Endothelial cell of umbilical vein (primary cell): ENCODE results near the gene CLIP1. TPM values are rescaled to one million over a fixed set of nuclear protein-coding genes. Genes with fewer than 3 reads are reported as not detected.

Experiments
- BruUV-seq: library from RNA; stranded (reverse); fragments of 400-500 nt; replicated peaks from 2 replicates; lab custom pipeline; 2021; lab: Mats Ljungman, UMichigan
- CTCF ChIA-PET: fragments of 300-600, 350-600 bp; sonication (Branson Sonifier 250); formaldehyde crosslinking; loops from one replicate; lab custom pipeline; 2021; ENCODE audit warnings: antibody characterized with exemption, inconsistent platforms; lab: Charles Lee
- POLR2A ChIA-PET: fragments of 300-600, 350-600 bp; sonication (Branson Sonifier 250); formaldehyde crosslinking; loops from one replicate; lab custom pipeline; 2021; ENCODE audit warnings: antibody characterized with exemption, inconsistent platforms; lab: Charles Lee
- DNase-seq: peaks from one replicate; pipeline ENCODE4 v3.0.0-alpha.2; 2011; ENCODE audit warnings: low read depth, low spot score
- FAIRE-seq: peaks from 2 replicates; lab custom pipeline; 2011; peaks lifted over from hg19 to GRCh38; lab: Jason Lieb, UNC
- H2AFZ ChIP-seq: 2 replicates; pipeline ENCODE4 v1.6.0; 2012; ENCODE audit warnings: low read depth, low read length, control low read depth, inconsistent platforms
- H3K27ac ChIP-seq: 2 replicates; pipeline ENCODE4 v1.5.1; 2011; ENCODE audit warnings: low read depth, mild to moderate bottlenecking, control low read depth, low read length, moderate library complexity; ENCODE audit not compliant: insufficient read depth
- H3K27me3 ChIP-seq, 2 experiments: 2 replicates each; pipeline versions ENCODE4 v1.6.0 to v1.6.1; 2011; ENCODE audit warnings: low read length in 2 of 2, mixed read lengths in 1 of 2; ENCODE audit not compliant: control insufficient read depth in 2 of 2, insufficient read depth in 2 of 2
- H3K36me3 ChIP-seq, 2 experiments: 2 replicates in 1 of 2; 3 replicates in 1 of 2; pipeline ENCODE4 v1.5.1; 2011; ENCODE audit warnings: low read length in 2 of 2, mild to moderate bottlenecking in 1 of 2, moderate library complexity in 1 of 2; ENCODE audit not compliant: control insufficient read depth in 2 of 2, insufficient read depth in 2 of 2; ENCODE audit errors: extremely low read depth in 1 of 2
- H3K4me1 ChIP-seq: 3 replicates; pipeline ENCODE4 v1.5.1; 2011; ENCODE audit warnings: mild to moderate bottlenecking, low read length; ENCODE audit not compliant: control insufficient read depth, insufficient read depth; ENCODE audit errors: extremely low read depth
- H3K4me2 ChIP-seq: 2 replicates; pipeline ENCODE4 v1.6.1; 2011; ENCODE audit warnings: low read length, control low read depth, mixed read lengths; ENCODE audit not compliant: insufficient read depth
- H3K4me3 ChIP-seq, 3 experiments: fragments of 200-600 bp in 1 of 3; sonication (generic), shearing (Covaris generic) in 1 of 3; replicated peaks in 1 of 3; 2 replicates each; pipeline ENCODE4 v1.5.1; 2011 to 2016; ENCODE audit warnings: control low read depth in 3 of 3, low read length in 3 of 3, mild to moderate bottlenecking in 2 of 3, inconsistent platforms in 1 of 3, low read depth in 1 of 3, moderate library complexity in 1 of 3; ENCODE audit not compliant: insufficient read depth in 1 of 3
- H3K79me2 ChIP-seq: 2 replicates; pipeline ENCODE4 v1.6.0; 2012; ENCODE audit warnings: low read length, inconsistent platforms; ENCODE audit not compliant: control insufficient read depth, insufficient read depth
- H3K9ac ChIP-seq: replicated peaks from 2 replicates; pipeline ENCODE3; 2011; ENCODE audit warnings: low read length, control low read depth; ENCODE audit not compliant: insufficient read depth; ENCODE audit errors: extremely low read depth
- H3K9me1 ChIP-seq: replicated peaks from 3 replicates; pipeline ENCODE4 v1.6.0; 2011; ENCODE audit warnings: mild to moderate bottlenecking, low read length; ENCODE audit not compliant: control insufficient read depth, insufficient read depth; ENCODE audit errors: extremely low read depth
- H3K9me3 ChIP-seq: replicated peaks from 2 replicates; pipeline ENCODE4 v1.5.1; 2012; ENCODE audit warnings: low read length, inconsistent platforms; ENCODE audit not compliant: control insufficient read depth, insufficient read depth
- H4K20me1 ChIP-seq: replicated peaks from 2 replicates; pipeline ENCODE3; 2011; ENCODE audit warnings: mild to moderate bottlenecking, low read length; ENCODE audit not compliant: control insufficient read depth, insufficient read depth; ENCODE audit errors: extremely low read depth
- FOS ChIP-seq: IDR thresholded peaks from 2 replicates; pipeline ENCODE4 v1.6.1; 2011; ENCODE audit warnings: mild to moderate bottlenecking, low read length, moderate library complexity, borderline replicate concordance; ENCODE audit not compliant: insufficient read depth
- GATA2 ChIP-seq: IDR thresholded peaks from 2 replicates; pipeline ENCODE4 v1.7.0; 2011; ENCODE audit warnings: low read depth, mild to moderate bottlenecking, moderate library complexity, mixed read lengths, low read length; ENCODE audit not compliant: insufficient read length, insufficient read depth
- JUN ChIP-seq: IDR thresholded peaks from 2 replicates; pipeline ENCODE4 v1.6.1; 2011; ENCODE audit warnings: borderline replicate concordance, low read depth; ENCODE audit not compliant: insufficient read length, insufficient read depth
- MYC ChIP-seq: IDR thresholded peaks from one replicate; pipeline ENCODE4 v1.6.1; 2011; ENCODE audit warnings: mild to moderate bottlenecking, low read depth, low read length
- POLR2A ChIP-seq: IDR thresholded peaks from 2 replicates; pipeline ENCODE4 v1.6.1; 2012; ENCODE audit warnings: low read depth, mild to moderate bottlenecking, control low read depth, low read length
- POLR2AphosphoS5 ChIP-seq: IDR thresholded peaks from 2 replicates; pipeline ENCODE4 v1.6.1; 2012; ENCODE audit warnings: low read depth, mild to moderate bottlenecking, control low read depth, low read length, moderate library complexity; ENCODE audit not compliant: insufficient read depth
- dilution Hi-C: fragments of 300-500 bp; cut with MboI; formaldehyde crosslinking; loops from one replicate; pipeline ENCODE4 v1.15.0; 2019; ENCODE audit warnings: low sequenced_read_pairs; ENCODE audit not compliant: extremely low pct_ligation_motif_present
- intact Hi-C: fragments of 100-400 bp; cut with micrococcal nuclease; formaldehyde crosslinking; loops from one replicate; pipeline ENCODE4 v1.10.0; 2022
- polyA plus RNA-seq, 4 experiments: library from polyadenylated mRNA; depleted of rRNA in 3 of 4; stranded (reverse) in 3 of 4; unstranded in 1 of 4; fragments of >200 nt; gene quantifications; 2 replicates each; pipeline versions ENCODE4 v1.2.1 to v1.2.3, GENCODE V29; 2011 to 2012; ENCODE audit warnings: missing spikeins in 1 of 4
- total RNA-seq: library from RNA; stranded (reverse); gene quantifications from 2 replicates; pipeline ENCODE4 v1.2.3, GENCODE V29; 2021
- TF ChIP-seq, protein P1 (sequence below), 2 donors: IDR thresholded peaks; 1 replicate in 1 of 2; 2 replicates in 1 of 2; pipeline ENCODE4 v1.5.1; 2011; ENCODE audit warnings: low read length in 2 of 2, mild to moderate bottlenecking in 2 of 2, moderate library complexity in 2 of 2, control low read depth in 1 of 2, inconsistent platforms in 1 of 2, low read depth in 1 of 2; ENCODE audit not compliant: insufficient read depth in 1 of 2; ENCODE audit errors: extremely low read depth in 1 of 2
- TF ChIP-seq, protein P2 (sequence below): IDR thresholded peaks from 2 replicates; pipeline ENCODE4 v1.6.1; 2011; ENCODE audit not compliant: insufficient read depth, insufficient read length

The CLIP1 gene
- total and polyA plus RNA-seq, 2 donors (not counting 3 experiments of a cell fraction or from before 2014, with no cell fraction given), result 56.5 to 84.3 TPM

DNA sequence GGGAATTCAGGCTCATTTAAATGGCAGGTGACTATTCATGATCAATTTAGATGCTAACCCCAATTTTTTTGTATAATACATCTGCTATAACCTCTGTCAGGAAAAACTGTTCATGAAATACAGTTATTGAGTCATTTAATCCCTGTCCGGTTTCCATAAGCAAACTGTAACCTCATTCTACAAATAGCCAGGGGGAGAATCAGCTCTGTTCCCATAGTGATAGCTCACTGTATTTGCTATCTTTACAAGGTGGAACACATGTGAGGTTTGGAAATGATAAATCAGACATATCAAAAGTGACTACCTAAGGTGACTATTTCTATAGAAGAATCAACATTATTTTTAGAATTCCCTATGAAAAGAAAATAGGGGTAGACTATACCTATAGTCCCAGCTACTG lies 117.5 kb downstream of the CLIP1 start:
- H3K9ac ChIP-seq, result no peak overlapping the region
- H3K27ac ChIP-seq, result no peak overlapping the region
- no peak for TF ChIP-seq FOS
- TF ChIP-seq POLR2AphosphoS5, result no peak
- TF ChIP-seq, protein P1, sequence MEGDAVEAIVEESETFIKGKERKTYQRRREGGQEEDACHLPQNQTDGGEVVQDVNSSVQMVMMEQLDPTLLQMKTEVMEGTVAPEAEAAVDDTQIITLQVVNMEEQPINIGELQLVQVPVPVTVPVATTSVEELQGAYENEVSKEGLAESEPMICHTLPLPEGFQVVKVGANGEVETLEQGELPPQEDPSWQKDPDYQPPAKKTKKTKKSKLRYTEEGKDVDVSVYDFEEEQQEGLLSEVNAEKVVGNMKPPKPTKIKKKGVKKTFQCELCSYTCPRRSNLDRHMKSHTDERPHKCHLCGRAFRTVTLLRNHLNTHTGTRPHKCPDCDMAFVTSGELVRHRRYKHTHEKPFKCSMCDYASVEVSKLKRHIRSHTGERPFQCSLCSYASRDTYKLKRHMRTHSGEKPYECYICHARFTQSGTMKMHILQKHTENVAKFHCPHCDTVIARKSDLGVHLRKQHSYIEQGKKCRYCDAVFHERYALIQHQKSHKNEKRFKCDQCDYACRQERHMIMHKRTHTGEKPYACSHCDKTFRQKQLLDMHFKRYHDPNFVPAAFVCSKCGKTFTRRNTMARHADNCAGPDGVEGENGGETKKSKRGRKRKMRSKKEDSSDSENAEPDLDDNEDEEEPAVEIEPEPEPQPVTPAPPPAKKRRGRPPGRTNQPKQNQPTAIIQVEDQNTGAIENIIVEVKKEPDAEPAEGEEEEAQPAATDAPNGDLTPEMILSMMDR (IDR thresholded peaks at IDR 0.05; ENCODE audit: extremely low read depth in 1 of 2, insufficient read depth in 1 of 2, low read depth in 1 of 2, low read length in 2 of 2), result no peak
- TF ChIP-seq GATA2, result no peak
- no peak for TF ChIP-seq MYC
- TF ChIP-seq, protein P2, sequence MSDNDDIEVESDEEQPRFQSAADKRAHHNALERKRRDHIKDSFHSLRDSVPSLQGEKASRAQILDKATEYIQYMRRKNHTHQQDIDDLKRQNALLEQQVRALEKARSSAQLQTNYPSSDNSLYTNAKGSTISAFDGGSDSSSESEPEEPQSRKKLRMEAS, result no peak
- TF ChIP-seq JUN, result no peak
- no peak for TF ChIP-seq POLR2A
- DNase-seq (no peak), FAIRE-seq (no peak)
- H3K9me3 ChIP-seq, result no peaks in the 10 kb centered on the region
- no TSS peak for BruUV-seq
- no peak overlapping the region for H2AFZ ChIP-seq
- H3K4me2 ChIP-seq, result no peak overlapping the region
- CTCF ChIA-PET, result interaction anchor here (1.6 kb wide), 1 partner anchor 19 kb away, joined by 4 read pairs; no protein-coding TSS in a partner anchor
- dilution Hi-C loops, result no loop called here
- H3K79me2 ChIP-seq, result no peaks in the 10 kb centered on the region
- no peaks in the 10 kb centered on the region for H4K20me1 ChIP-seq
- no peak overlapping the region for H3K4me3 ChIP-seq
- H3K4me1 ChIP-seq, result no peaks in the 10 kb centered on the region
- no peaks in the 10 kb centered on the region for H3K27me3 ChIP-seq
- H3K36me3 ChIP-seq, result peaks cover 6 to 28% of the 10 kb centered on the region in 2 experiments
- POLR2A ChIA-PET, result no interaction called here
- no peaks in the 10 kb centered on the region for H3K9me1 ChIP-seq
- intact Hi-C loops, result no loop called here
